Measurements from ENCODE around the gene LLPH.
A peak's percentile ranks its signal among the peaks of the same experiment; 100 is the strongest.

- TF ChIP-seq POLR2A (IDR thresholded peaks at IDR 0.05) (peak in 1 of 2 donors; percentile 45), CTCF (IDR thresholded peaks at IDR 0.05) (no peak)
Measured at GRCh38 chr12:66130267-66131066, at the start of gene LLPH.

All from vagina (tissue), 2 donors.